Psoas muscle (tissue), 8 donors: ENCODE results near the gene CHFR. TPM values are rescaled to one million over a fixed set of nuclear protein-coding genes. Genes with fewer than 3 reads are reported as not detected.
"Not testable (repeated sequence)": the region's sequence is repeated elsewhere in the genome, so short reads cannot be mapped to it uniquely, and the experiment has no call there.

Experiments
- ATAC-seq, 4 donors: fragments of 200-7000 bp; cut with Tn5 transposase; one replicate each; pipeline ENCODE4 v1.9.1; 2020; ENCODE audit warnings: moderate library complexity in 3 of 4, mild to moderate bottlenecking in 2 of 4
- DNase-seq, 2 donors: peaks; one replicate each; pipeline ENCODE4 v3.0.0-alpha.2; 2020
- H3K27ac ChIP-seq: fragments of 200-600 bp; one replicate; pipeline ENCODE4 v1.8.0; 2022
- H3K27me3 ChIP-seq, 3 donors: fragments of 200-600 bp in 1 of 3; one replicate each; pipeline versions ENCODE4 v1.6.1 to v1.8.0; 2013 to 2022; ENCODE audit warnings: low read length in 2 of 3, mild to moderate bottlenecking in 2 of 3, moderate library complexity in 1 of 3; ENCODE audit not compliant: insufficient read depth in 3 of 3
- H3K36me3 ChIP-seq, 2 donors: fragments of 200-600 bp in 1 of 2; one replicate each; pipeline versions ENCODE4 v1.6.1 to v1.8.0; 2013 to 2022; ENCODE audit warnings: low read depth in 1 of 2, mild to moderate bottlenecking in 1 of 2, moderate library complexity in 1 of 2; ENCODE audit not compliant: insufficient read depth in 1 of 2
- H3K4me1 ChIP-seq: fragments of 200-600 bp; one replicate; pipeline ENCODE4 v1.8.0; 2022
- H3K4me3 ChIP-seq: fragments of 200-600 bp; one replicate; pipeline ENCODE4 v1.8.0; 2022; ENCODE audit warnings: mild to moderate bottlenecking
- H3K9me3 ChIP-seq: fragments of 200-600 bp; one replicate; pipeline ENCODE4 v1.8.0; 2022
- WGBS, 3 donors: extraction: QIAGEN DNeasy Blood & Tissue Kit; methylation state at CpG; one replicate each; pipeline versions ENCODE4 v1.1.6 to v1.1.7; 2013; 5-methylcytosine and 5-hydroxymethylcytosine counted together
- intact Hi-C, 2 donors: fragments of 100-400 bp; cut with DNase I; formaldehyde crosslinking; loops; one replicate each; pipeline versions ENCODE4 v1.11.0 to v1.14.2; 2022
- polyA plus RNA-seq, 3 donors: library from polyadenylated mRNA; stranded (reverse); fragments of 200-250 nt; gene quantifications; one replicate each; pipeline ENCODE4 v1.2.3, GENCODE V29; 2013
- total RNA-seq, 4 donors: library from RNA; stranded (reverse); fragmentation: NEBNext Ultra II Directional in 2 of 4; extraction: Animal tissue kit (Norgen Biotek cat#: 25700) in 2 of 4; gene quantifications; one replicate each; pipeline versions ENCODE4 v1.2.1 to v1.2.4, GENCODE V29; 2021 to 2023
- TF ChIP-seq, protein P1 (sequence below): fragments of 200-600 bp; IDR thresholded peaks from one replicate; pipeline ENCODE4 v1.8.0; 2022; ENCODE audit warnings: antibody characterized with exemption
- donor health status: healthy with polysubstance abuse.
- donor health status: DM: no; HTN: no; CAD: no; lungs with moderate emphysema.
- donor health status: Bipolar disorder and iron deficiency.
- donor health status: healthy.
- donor health status: DM: yes; HTN: yes; CAD: no.
- donor health status: DM: no; HTN: no; CAD: no.
- donor health status: DM: no; HTN: no; CAD: no.
- donor health status: DM: yes; HTN: yes; CAD: no.

CHFR gene
- total and polyA plus RNA-seq, 7 donors: 7.0 to 15.0 (median 9.8) TPM

DNA sequence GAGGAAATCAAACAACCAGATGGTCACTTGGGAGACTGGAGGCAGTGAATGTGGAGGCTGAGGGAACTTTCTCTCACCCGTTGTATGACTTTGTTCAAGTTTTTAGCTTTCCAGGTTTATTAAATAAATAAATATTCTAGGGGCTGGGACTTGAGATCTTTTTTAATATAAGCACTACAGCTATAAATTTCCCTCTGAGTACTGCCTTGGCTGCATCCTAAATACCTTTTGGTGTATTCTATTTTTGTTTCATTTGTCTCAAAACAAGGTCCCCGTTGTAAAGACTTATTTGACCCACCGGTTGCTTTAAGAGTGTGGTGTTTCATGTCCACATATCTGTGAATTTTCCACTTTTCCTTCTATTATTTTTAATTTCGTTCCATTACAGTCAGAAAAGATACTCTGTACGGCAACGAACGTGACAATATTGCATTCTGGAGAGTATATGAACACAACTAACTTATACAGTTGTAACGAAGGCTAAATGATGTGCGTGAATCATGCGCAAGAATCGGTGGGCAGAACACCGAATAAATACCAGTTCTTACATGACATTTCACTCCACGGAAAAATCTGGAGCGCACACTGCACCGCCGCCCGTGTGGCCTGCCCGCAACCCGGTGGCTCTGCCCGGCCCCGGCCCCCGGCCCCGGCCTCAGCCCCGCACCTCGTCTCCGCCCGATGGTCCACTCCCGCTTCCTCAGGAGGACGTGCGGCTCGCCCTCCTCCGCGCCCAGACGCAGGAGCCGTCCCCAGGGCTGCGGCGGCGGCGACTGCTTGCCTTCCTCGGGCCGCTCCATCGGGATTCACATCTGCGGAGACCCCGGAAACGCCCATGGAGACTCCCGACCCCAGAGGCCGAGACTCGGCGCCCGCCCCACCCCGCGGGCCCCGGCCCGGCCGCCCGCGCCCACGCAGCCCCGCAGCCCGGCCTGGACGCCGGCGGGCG, 602 bp downstream of the CHFR start:
- 10 to 12% (median 10%) methylated on average over 45 to 64 of the region's 64 CpGs for WGBS, 3 donors
- Histone ChIP-seq H3K4me3 (peak overlapping the region; percentile 89), H3K9me3 (peaks cover 7% of the 10 kb centered on the region), H3K36me3 (peaks cover 4 to 13% of the 10 kb centered on the region in 2 donors), H3K27me3 (no peaks in the 10 kb centered on the region), H3K4me1 (no peaks in the 10 kb centered on the region), H3K27ac (peak overlapping the region; percentile 94)
- ATAC-seq: no peak
- TF ChIP-seq, protein P1, sequence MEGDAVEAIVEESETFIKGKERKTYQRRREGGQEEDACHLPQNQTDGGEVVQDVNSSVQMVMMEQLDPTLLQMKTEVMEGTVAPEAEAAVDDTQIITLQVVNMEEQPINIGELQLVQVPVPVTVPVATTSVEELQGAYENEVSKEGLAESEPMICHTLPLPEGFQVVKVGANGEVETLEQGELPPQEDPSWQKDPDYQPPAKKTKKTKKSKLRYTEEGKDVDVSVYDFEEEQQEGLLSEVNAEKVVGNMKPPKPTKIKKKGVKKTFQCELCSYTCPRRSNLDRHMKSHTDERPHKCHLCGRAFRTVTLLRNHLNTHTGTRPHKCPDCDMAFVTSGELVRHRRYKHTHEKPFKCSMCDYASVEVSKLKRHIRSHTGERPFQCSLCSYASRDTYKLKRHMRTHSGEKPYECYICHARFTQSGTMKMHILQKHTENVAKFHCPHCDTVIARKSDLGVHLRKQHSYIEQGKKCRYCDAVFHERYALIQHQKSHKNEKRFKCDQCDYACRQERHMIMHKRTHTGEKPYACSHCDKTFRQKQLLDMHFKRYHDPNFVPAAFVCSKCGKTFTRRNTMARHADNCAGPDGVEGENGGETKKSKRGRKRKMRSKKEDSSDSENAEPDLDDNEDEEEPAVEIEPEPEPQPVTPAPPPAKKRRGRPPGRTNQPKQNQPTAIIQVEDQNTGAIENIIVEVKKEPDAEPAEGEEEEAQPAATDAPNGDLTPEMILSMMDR: no peak
- intact Hi-C loops: no loop called here
- peak in 1 of 2 donors; percentile 33 for DNase-seq

DNA sequence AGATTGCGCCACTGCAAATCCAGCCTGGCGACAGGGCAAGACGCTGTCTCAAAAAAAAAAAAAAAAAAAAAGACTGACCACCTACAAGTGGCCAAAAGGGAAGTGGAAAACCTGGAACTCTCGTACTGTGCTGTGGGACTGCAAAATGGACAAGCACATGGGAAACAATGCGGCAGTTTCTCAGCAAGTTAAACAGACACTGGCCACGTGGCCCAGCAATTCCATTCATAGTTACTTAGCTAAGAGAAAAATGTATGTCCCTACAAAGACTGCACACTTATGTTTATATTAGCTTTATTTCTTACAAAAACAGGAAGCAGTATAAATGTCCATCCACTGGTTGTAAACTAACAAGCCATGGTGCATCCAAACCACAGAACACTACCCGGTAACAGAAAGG, 5.6 kb downstream of the CHFR start:
- ATAC-seq: no peak
- Histone ChIP-seq H3K4me3 (no peak overlapping the region), H3K27me3 (no peaks in the 10 kb centered on the region), H3K27ac (no peak overlapping the region), H3K4me1 (no peaks in the 10 kb centered on the region), H3K9me3 (peaks cover 2% of the 10 kb centered on the region), H3K36me3 (peaks cover 4 to 32% of the 10 kb centered on the region in 2 donors)
- DNase-seq: no peak
- 88 to 90% (median 90%) methylated on average over 7 of the region's 7 CpGs for WGBS, 3 donors
- intact Hi-C loops: no loop called here
- TF ChIP-seq, protein P1: no peak

- H3K4me1 ChIP-seq, H3K27ac ChIP-seq, H3K9me3 ChIP-seq, DNase-seq, H3K27me3 ChIP-seq, ATAC-seq, intact Hi-C loops, H3K4me3 ChIP-seq: not testable (repeated sequence)
- peaks cover 4 to 81% of the 10 kb centered on the region in 2 donors for H3K36me3 ChIP-seq
- 93 to 99% (median 94%) methylated on average over 17 to 21 of the region's 21 CpGs for WGBS, 3 donors
These were observed 12.8 kb downstream of the CHFR start for GRCh38 chr12:132874620-132875019.

DNA sequence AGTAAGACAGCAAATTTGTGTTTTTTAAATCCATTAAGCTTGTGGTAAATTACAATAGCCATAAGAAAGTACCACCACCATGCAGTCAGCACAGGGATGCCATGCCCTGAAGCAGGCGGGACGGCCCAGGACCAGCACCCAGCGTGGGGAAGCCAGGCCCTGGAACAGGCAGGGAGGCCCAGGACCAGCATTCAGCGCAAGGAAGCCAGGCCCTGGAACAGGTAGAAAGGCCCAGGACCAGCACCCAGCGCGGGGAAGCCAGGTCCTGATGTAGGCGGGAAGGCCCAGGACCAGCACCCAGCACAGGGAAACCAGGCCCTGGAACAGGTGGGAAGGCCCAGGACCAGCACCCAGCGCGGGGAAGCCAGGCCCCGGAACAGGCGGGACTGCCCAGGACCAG, 13.2 kb downstream of the CHFR start:
- Histone ChIP-seq H3K27ac (no peak overlapping the region), H3K27me3 (no peaks in the 10 kb centered on the region), H3K9me3 (no peaks in the 10 kb centered on the region), H3K36me3 (peaks cover 7 to 86% of the 10 kb centered on the region in 2 donors), H3K4me3 (no peak overlapping the region), H3K4me1 (no peaks in the 10 kb centered on the region)
- intact Hi-C loops: no loop called here
- 96 to 98% (median 97%) methylated on average over 11 of the region's 11 CpGs for WGBS, 3 donors
- TF ChIP-seq, protein P1: no peak
- ATAC-seq (no peak), DNase-seq (no peak)

DNA sequence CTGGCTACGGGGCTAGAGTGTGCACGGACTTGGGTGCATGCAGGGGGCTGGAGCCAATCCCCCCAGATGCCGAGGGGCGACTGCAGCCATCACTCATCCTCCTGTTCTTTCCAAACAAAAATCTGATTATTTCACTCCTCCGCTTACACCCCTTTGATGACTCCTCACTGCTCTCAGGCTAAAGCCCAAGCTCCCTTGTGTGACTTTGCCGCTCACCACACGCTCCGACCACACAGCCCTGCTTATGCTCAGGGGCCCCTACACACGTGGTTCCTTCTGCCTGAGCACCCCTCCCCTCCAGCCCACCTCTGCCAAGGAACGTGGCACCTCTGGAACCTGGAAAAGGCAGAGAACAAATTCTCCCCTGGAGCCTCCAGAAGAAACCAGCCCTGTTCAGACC, 13.7 kb downstream of the CHFR start:
- DNase-seq: no peak
- intact Hi-C loops: no loop called here
- peaks cover 7 to 82% of the 10 kb centered on the region in 2 donors for H3K36me3 ChIP-seq
- WGBS, 3 donors: 87 to 95% (median 92%) methylated on average over 10 of the region's 10 CpGs
- H3K27ac ChIP-seq: no peak overlapping the region
- H3K4me3 ChIP-seq: no peak overlapping the region
- no peaks in the 10 kb centered on the region for H3K4me1 ChIP-seq
- ATAC-seq: no peak
- no peaks in the 10 kb centered on the region for H3K9me3 ChIP-seq
- no peaks in the 10 kb centered on the region for H3K27me3 ChIP-seq
- TF ChIP-seq, protein P1: no peak
